MG63 (cell line): ENCODE measurements around the gene WDR12. TPM values are rescaled to one million over a fixed set of nuclear protein-coding genes. Genes with fewer than 3 reads are reported as not detected.
"Not testable (repeated sequence)": the region's sequence is repeated elsewhere in the genome, so short reads cannot be mapped to it uniquely, and the experiment has no call there.

Experiments
- DNase-seq: peaks from one replicate; pipeline ENCODE4 v3.0.0-alpha.2; 2020
- H3K27me3 ChIP-seq: fragments of 250-450 bp; sonication (Bioruptor Pico); 2 replicates; pipeline ENCODE4 v1.5.1; 2020; ENCODE audit warnings: mild to moderate bottlenecking, moderate library complexity
- H3K36me3 ChIP-seq: fragments of 250-450 bp; sonication (Bioruptor Pico); 2 replicates; pipeline ENCODE4 v1.5.1; 2020; ENCODE audit warnings: mild to moderate bottlenecking, moderate library complexity
- H3K4me3 ChIP-seq: fragments of 250-450 bp; sonication (Bioruptor Pico); 2 replicates; pipeline ENCODE4 v1.5.1; 2020; ENCODE audit warnings: mild to moderate bottlenecking, moderate library complexity
- H3K9me3 ChIP-seq: fragments of 250-450 bp; sonication (Bioruptor Pico); 2 replicates; pipeline ENCODE4 v1.5.1; 2020; ENCODE audit warnings: mild to moderate bottlenecking, moderate library complexity
- total RNA-seq: library from RNA; depleted of rRNA; stranded (reverse); fragments of >200 nt; shearing (Covaris generic); gene quantifications from 2 replicates; pipeline ENCODE4 v1.2.3, GENCODE V29; 2014; ENCODE audit warnings: low replicate concordance

The WDR12 gene
- total RNA-seq, 1 experiment from 2014 or later: 28.5 TPM

GRCh38 chr2:202910250-202910649 lies 1.2 kb downstream of the WDR12 start:
- not testable (repeated sequence) for H3K27me3 ChIP-seq, DNase-seq, H3K9me3 ChIP-seq
- Histone ChIP-seq H3K36me3 (peaks cover 23% of the 10 kb centered on the region), H3K4me3 (peak overlapping the region; percentile 86)

GRCh38 chr2:202909394-202910192 lies 1.9 kb downstream of the WDR12 start:
- no peak for DNase-seq
- Histone ChIP-seq H3K36me3 (peaks cover 26% of the 10 kb centered on the region), H3K27me3 (no peaks in the 10 kb centered on the region), H3K9me3 (peaks cover 2% of the 10 kb centered on the region; the same call in 1 of the 2 replicates), H3K4me3 (peak overlapping the region; percentile 86)

GRCh38 chr2:202908186-202908585 lies 3.3 kb downstream of the WDR12 start:
- Histone ChIP-seq H3K27me3 (no peaks in the 10 kb centered on the region), H3K4me3 (no peak overlapping the region), H3K36me3 (peaks cover 26% of the 10 kb centered on the region), H3K9me3 (peaks cover 3% of the 10 kb centered on the region; the same call in 1 of the 2 replicates)
- DNase-seq: no peak

GRCh38 chr2:202905507-202905906 lies 6.0 kb downstream of the WDR12 start:
- not testable (repeated sequence) for H3K9me3 ChIP-seq, H3K4me3 ChIP-seq, H3K27me3 ChIP-seq, DNase-seq
- peaks cover 30% of the 10 kb centered on the region for H3K36me3 ChIP-seq

- H3K27me3 ChIP-seq: no peaks in the 10 kb centered on the region
- DNase-seq: no peak
- H3K4me3 ChIP-seq: no peak overlapping the region
- H3K9me3 ChIP-seq: no peaks in the 10 kb centered on the region
- H3K36me3 ChIP-seq: peaks cover 45% of the 10 kb centered on the region
Measured at GRCh38 chr2:202885190-202885589, 26.3 kb downstream of the WDR12 start.

- Histone ChIP-seq H3K9me3 (no peaks in the 10 kb centered on the region), H3K36me3 (peaks cover 42% of the 10 kb centered on the region), H3K4me3 (no peak overlapping the region), H3K27me3 (no peaks in the 10 kb centered on the region)
- DNase-seq: no peak
Measured at GRCh38 chr2:202883987-202884675, 27.3 kb downstream of the WDR12 start.

GRCh38 chr2:202881570-202881969 lies 29.9 kb downstream of the WDR12 start:
- DNase-seq: no peak
- Histone ChIP-seq H3K4me3 (no peak overlapping the region), H3K9me3 (no peaks in the 10 kb centered on the region), H3K36me3 (peaks cover 22% of the 10 kb centered on the region), H3K27me3 (no peaks in the 10 kb centered on the region)

- Histone ChIP-seq H3K4me3 (no peak overlapping the region), H3K36me3 (peaks cover 13% of the 10 kb centered on the region), H3K9me3 (no peaks in the 10 kb centered on the region), H3K27me3 (no peaks in the 10 kb centered on the region)
- no peak for DNase-seq
Measured at GRCh38 chr2:202877699-202878098, 33.8 kb downstream of the WDR12 start.

GRCh38 chr2:202871300-202872141 lies 40.0 kb downstream of the WDR12 start, which contains the start of gene ICA1L:
Gene ICA1L (minus strand): TSS chr2:202871766. CDS start chr2:202829009, 42,757 bp downstream.
- Histone ChIP-seq H3K27me3 (no peaks in the 10 kb centered on the region), H3K36me3 (no peaks in the 10 kb centered on the region), H3K9me3 (no peaks in the 10 kb centered on the region), H3K4me3 (peak within 1 kb of the TSS; percentile 73)
- peak; percentile 77 for DNase-seq

GRCh38 chr2:202870431-202871299 lies 40.8 kb downstream of the WDR12 start:
- peak; percentile 47 for DNase-seq
- no peaks in the 10 kb centered on the region for H3K27me3 ChIP-seq
- no peaks in the 10 kb centered on the region for H3K9me3 ChIP-seq
- H3K4me3 ChIP-seq: peak overlapping the region; percentile 73
- H3K36me3 ChIP-seq: no peaks in the 10 kb centered on the region

- Histone ChIP-seq H3K4me3 (no peak overlapping the region), H3K27me3 (no peaks in the 10 kb centered on the region), H3K9me3 (no peaks in the 10 kb centered on the region), H3K36me3 (no peaks in the 10 kb centered on the region)
- no peak for DNase-seq
Measured at GRCh38 chr2:202861987-202862386, 49.5 kb downstream of the WDR12 start.

- Histone ChIP-seq H3K9me3 (no peaks in the 10 kb centered on the region), H3K4me3 (no peak overlapping the region), H3K27me3 (no peaks in the 10 kb centered on the region), H3K36me3 (no peaks in the 10 kb centered on the region)
- DNase-seq: no peak
Measured at GRCh38 chr2:202858601-202859000, 52.9 kb downstream of the WDR12 start.

- H3K36me3 ChIP-seq, H3K4me3 ChIP-seq, DNase-seq, H3K9me3 ChIP-seq, H3K27me3 ChIP-seq: not testable (repeated sequence)
Measured at GRCh38 chr2:202849343-202849742, 62.1 kb downstream of the WDR12 start.

GRCh38 chr2:202848813-202849212 lies 62.7 kb downstream of the WDR12 start:
- Histone ChIP-seq H3K27me3 (no peaks in the 10 kb centered on the region), H3K36me3 (no peaks in the 10 kb centered on the region), H3K4me3 (no peak overlapping the region), H3K9me3 (no peaks in the 10 kb centered on the region)
- no peak for DNase-seq

GRCh38 chr2:202847693-202848524 lies 63.6 kb downstream of the WDR12 start:
- H3K27me3 ChIP-seq: no peaks in the 10 kb centered on the region
- DNase-seq: no peak

More at GRCh38 chr2:202847693-202848524, 63.6 kb downstream of the WDR12 start:
- no peaks in the 10 kb centered on the region for H3K36me3 ChIP-seq
- no peak overlapping the region for H3K4me3 ChIP-seq
- H3K9me3 ChIP-seq: 0 out of 2 replicates have a peak, but pooled peaks cover 5% of the 10 kb centered on the region
